ENCODE measurements around the gene KAT5.
"Not testable (repeated sequence)": the region's sequence is repeated elsewhere in the genome, so short reads cannot be mapped to it uniquely, and the experiment has no call there.

GRCh38 chr11:65767806-65768205, 55.8 kb downstream of the KAT5 start:
- TF ChIP-seq CTCF (IDR thresholded peaks at IDR 0.05); POLR2A (IDR thresholded peaks at IDR 0.05); EP300 (IDR thresholded peaks at IDR 0.05; ENCODE audit: low read depth): not testable (repeated sequence)

All from transverse colon (tissue), 3 donors.